GM19372 (cell line): Measurements from ENCODE around the gene KIAA2012.

Experiments used
- ATAC-seq: cut with Tn5 transposase; IDR thresholded peaks from one replicate; pipeline ENCODE4 v1.9.1; 2021; ENCODE audit warnings: mild to moderate bottlenecking, low read depth, moderate library complexity; ENCODE audit not compliant: unreplicated experiment

Gene KIAA2012

GRCh38 chr2:202072737-202073401, at the start of gene KIAA2012:
Gene KIAA2012, plus strand, starts transcription at chr2:202073255. Its CDS starts 373 bp downstream, at chr2:202073628.
- ATAC-seq = no peak

- ATAC-seq = no peak
These were observed 49.2 kb upstream of the KIAA2012 start for GRCh38 chr2:202023904-202024266.

GRCh38 chr2:202024871-202025270, 48.2 kb upstream of the KIAA2012 start:
- ATAC-seq = no peak

GRCh38 chr2:202025816-202026215, 47.2 kb upstream of the KIAA2012 start:
- no peak for ATAC-seq

- no peak for ATAC-seq
These were observed 46.5 kb upstream of the KIAA2012 start for GRCh38 chr2:202026507-202026906.

GRCh38 chr2:202030691-202031090, 42.4 kb upstream of the KIAA2012 start:
- no peak for ATAC-seq

- no peak for ATAC-seq
These were observed 41.7 kb upstream of the KIAA2012 start for GRCh38 chr2:202031246-202031951.

GRCh38 chr2:202032846-202033316, 40.2 kb upstream of the KIAA2012 start:
- ATAC-seq = no peak

- ATAC-seq = peak; percentile 71
These were observed 39.5 kb upstream of the KIAA2012 start, which contains the start of gene FZD7 for GRCh38 chr2:202033317-202034248. Gene FZD7, plus strand, starts transcription at chr2:202033855. Its CDS starts 793 bp downstream, at chr2:202034648.

- peak; percentile 14 for ATAC-seq
These were observed 38.6 kb upstream of the KIAA2012 start for GRCh38 chr2:202034249-202035088.

- ATAC-seq = no peak
These were observed 37.7 kb upstream of the KIAA2012 start for GRCh38 chr2:202035089-202035940.

GRCh38 chr2:202035941-202036372, 37.1 kb upstream of the KIAA2012 start:
- no peak for ATAC-seq

- ATAC-seq = no peak
These were observed 36.4 kb upstream of the KIAA2012 start for GRCh38 chr2:202036601-202037037.

- ATAC-seq = no peak
These were observed 36.0 kb upstream of the KIAA2012 start for GRCh38 chr2:202037086-202037485.

- no peak for ATAC-seq
These were observed 34.4 kb upstream of the KIAA2012 start for GRCh38 chr2:202038471-202039277.

GRCh38 chr2:202039278-202040078, 33.6 kb upstream of the KIAA2012 start:
- no peak for ATAC-seq
